Medulla oblongata (tissue), 1 donor: ENCODE data around the gene BMP8B.
"Not testable (repeated sequence)": the region's sequence is repeated elsewhere in the genome, so short reads cannot be mapped to it uniquely, and the experiment has no call there.

Experiments used
- DNase-seq: peaks from one replicate; pipeline ENCODE4 v3.0.0-alpha.2; 2015; ENCODE audit errors: extremely low spot score

Gene BMP8B

GRCh38 chr1:39778463-39779099 lies 10.1 kb downstream of the BMP8B start:
- DNase-seq, result not testable (repeated sequence)

GRCh38 chr1:39777896-39778295 lies 10.8 kb downstream of the BMP8B start:
- DNase-seq, result not testable (repeated sequence)

GRCh38 chr1:39777306-39777705 lies 11.4 kb downstream of the BMP8B start:
- DNase-seq, result no peak

GRCh38 chr1:39776886-39777285 lies 11.8 kb downstream of the BMP8B start:
- no peak for DNase-seq

GRCh38 chr1:39776400-39776713 lies 12.3 kb downstream of the BMP8B start:
- no peak for DNase-seq

- DNase-seq, result not testable (repeated sequence)
Observed at GRCh38 chr1:39775676-39776399, 12.8 kb downstream of the BMP8B start.

GRCh38 chr1:39775141-39775540 lies 13.5 kb downstream of the BMP8B start:
- DNase-seq, result not testable (repeated sequence)

GRCh38 chr1:39773369-39773979 lies 15.2 kb downstream of the BMP8B start:
- not testable (repeated sequence) for DNase-seq

- not testable (repeated sequence) for DNase-seq
Observed at GRCh38 chr1:39771022-39771532, 17.6 kb downstream of the BMP8B start, which contains the start of gene OXCT2. TSS of gene OXCT2 (minus strand) at chr1:39771348. CDS start at chr1:39771255, 93 bp downstream.

GRCh38 chr1:39770100-39771021 lies 18.3 kb downstream of the BMP8B start:
- not testable (repeated sequence) for DNase-seq

- DNase-seq, result not testable (repeated sequence)
Observed at GRCh38 chr1:39769502-39769901, 19.2 kb downstream of the BMP8B start.

- not testable (repeated sequence) for DNase-seq
Observed at GRCh38 chr1:39766466-39766865, 22.2 kb downstream of the BMP8B start.

- not testable (repeated sequence) for DNase-seq
Observed at GRCh38 chr1:39764512-39764911, 24.2 kb downstream of the BMP8B start.

GRCh38 chr1:39763619-39764374 lies 24.9 kb downstream of the BMP8B start:
- not testable (repeated sequence) for DNase-seq

- no peak for DNase-seq
Observed at GRCh38 chr1:39762550-39763540, 25.8 kb downstream of the BMP8B start.

GRCh38 chr1:39761557-39762260 lies 27.0 kb downstream of the BMP8B start:
- no peak for DNase-seq

GRCh38 chr1:39761016-39761415 lies 27.6 kb downstream of the BMP8B start:
- DNase-seq, result no peak

- no peak for DNase-seq
Observed at GRCh38 chr1:39760074-39761008, 28.3 kb downstream of the BMP8B start.
